Type B pancreatic cell (in vitro differentiated cells): ENCODE results near the gene SOAT1. TPM values are rescaled to one million over a fixed set of nuclear protein-coding genes. Genes with fewer than 3 reads are reported as not detected.
"Not testable (repeated sequence)": the region's sequence is repeated elsewhere in the genome, so short reads cannot be mapped to it uniquely, and the experiment has no call there.

Experiments
- DNase-seq: peaks from one replicate; pipeline ENCODE4 v3.0.0; 2021; ENCODE audit warnings: mixed read lengths; ENCODE audit not compliant: unreplicated experiment; ENCODE audit errors: extremely low spot score
- H3K27ac Mint-ChIP-seq: 2 replicates; pipeline ENCODE4 v1.8.0; 2021; ENCODE audit warnings: mild to moderate bottlenecking, mixed read lengths
- H3K27me3 Mint-ChIP-seq: 2 replicates; pipeline ENCODE4 v1.8.0; 2021; ENCODE audit warnings: mixed read lengths
- H3K36me3 Mint-ChIP-seq: 2 replicates; pipeline ENCODE4 v1.8.0; 2021; ENCODE audit warnings: mixed read lengths
- H3K4me1 Mint-ChIP-seq: one replicate; pipeline ENCODE4 v1.8.0; 2021; ENCODE audit warnings: mixed read lengths; ENCODE audit not compliant: unreplicated experiment
- H3K4me3 Mint-ChIP-seq: 2 replicates; pipeline ENCODE4 v1.8.0; 2021; ENCODE audit warnings: mild to moderate bottlenecking, mixed read lengths
- H3K9me3 Mint-ChIP-seq: 2 replicates; pipeline ENCODE4 v1.8.0; 2021; ENCODE audit warnings: mixed read lengths
- CTCF ChIP-seq: fragments of 200-600 bp; sonication (generic); conservative IDR thresholded peaks from 2 replicates; pipeline ENCODE4 v1.5.0; 2021; ENCODE audit warnings: antibody characterized with exemption, mild to moderate bottlenecking
- total RNA-seq: library from RNA; stranded (reverse); gene quantifications from 2 replicates; pipeline ENCODE4 v1.2.1, GENCODE V29; 2021; ENCODE audit warnings: low replicate concordance

The SOAT1 gene
- total RNA-seq, 1 donor from 2014 or later: 43.7 TPM

- no peak for DNase-seq
- Mint-ChIP-seq H3K4me1 (no peaks in the 10 kb centered on the region), H3K27me3 (no peaks in the 10 kb centered on the region), H3K27ac (no peak overlapping the region), H3K9me3 (no peaks in the 10 kb centered on the region), H3K36me3 (no peaks in the 10 kb centered on the region), H3K4me3 (no peak overlapping the region)
- TF ChIP-seq CTCF: no peak
These were observed 40.2 kb upstream of the SOAT1 start for GRCh38 chr1:179253286-179253972.

GRCh38 chr1:179262183-179262582, 31.4 kb upstream of the SOAT1 start:
- Mint-ChIP-seq H3K27me3 (no peaks in the 10 kb centered on the region), H3K4me1 (no peaks in the 10 kb centered on the region), H3K36me3 (no peaks in the 10 kb centered on the region)

GRCh38 chr1:179263121-179263520, 30.5 kb upstream of the SOAT1 start:
- H3K9me3 Mint-ChIP-seq: no peaks in the 10 kb centered on the region
- no peak overlapping the region for H3K4me3 Mint-ChIP-seq
- no peak overlapping the region for H3K27ac Mint-ChIP-seq
- H3K27me3 Mint-ChIP-seq: no peaks in the 10 kb centered on the region
- H3K36me3 Mint-ChIP-seq: no peaks in the 10 kb centered on the region
- DNase-seq: no peak
- no peak for TF ChIP-seq CTCF
- no peaks in the 10 kb centered on the region for H3K4me1 Mint-ChIP-seq

More at GRCh38 chr1:179262183-179262582, 31.4 kb upstream of the SOAT1 start:
- Mint-ChIP-seq H3K4me3 (no peak overlapping the region), H3K9me3 (no peaks in the 10 kb centered on the region), H3K27ac (no peak overlapping the region)
- DNase-seq: no peak
- no peak for TF ChIP-seq CTCF

GRCh38 chr1:179264507-179264906, 29.1 kb upstream of the SOAT1 start:
- H3K27ac Mint-ChIP-seq: no peak overlapping the region
- no peaks in the 10 kb centered on the region for H3K36me3 Mint-ChIP-seq
- no peak for TF ChIP-seq CTCF
- no peaks in the 10 kb centered on the region for H3K9me3 Mint-ChIP-seq
- DNase-seq: no peak
- no peaks in the 10 kb centered on the region for H3K4me1 Mint-ChIP-seq
- no peak overlapping the region for H3K4me3 Mint-ChIP-seq
- no peaks in the 10 kb centered on the region for H3K27me3 Mint-ChIP-seq

GRCh38 chr1:179269071-179269470, 24.5 kb upstream of the SOAT1 start:
- Mint-ChIP-seq H3K9me3 (no peaks in the 10 kb centered on the region), H3K27ac (no peak overlapping the region), H3K36me3 (no peaks in the 10 kb centered on the region), H3K4me1 (no peaks in the 10 kb centered on the region), H3K27me3 (no peaks in the 10 kb centered on the region), H3K4me3 (no peak overlapping the region)
- no peak for DNase-seq
- TF ChIP-seq CTCF: no peak

- not testable (repeated sequence) for H3K36me3 Mint-ChIP-seq, H3K27ac Mint-ChIP-seq, DNase-seq, H3K9me3 Mint-ChIP-seq, H3K4me3 Mint-ChIP-seq, H3K4me1 Mint-ChIP-seq, H3K27me3 Mint-ChIP-seq
These were observed 19.2 kb upstream of the SOAT1 start for GRCh38 chr1:179274424-179274823.
